ENCODE measurements around the gene PKNOX2.

The PKNOX2 gene

DNA sequence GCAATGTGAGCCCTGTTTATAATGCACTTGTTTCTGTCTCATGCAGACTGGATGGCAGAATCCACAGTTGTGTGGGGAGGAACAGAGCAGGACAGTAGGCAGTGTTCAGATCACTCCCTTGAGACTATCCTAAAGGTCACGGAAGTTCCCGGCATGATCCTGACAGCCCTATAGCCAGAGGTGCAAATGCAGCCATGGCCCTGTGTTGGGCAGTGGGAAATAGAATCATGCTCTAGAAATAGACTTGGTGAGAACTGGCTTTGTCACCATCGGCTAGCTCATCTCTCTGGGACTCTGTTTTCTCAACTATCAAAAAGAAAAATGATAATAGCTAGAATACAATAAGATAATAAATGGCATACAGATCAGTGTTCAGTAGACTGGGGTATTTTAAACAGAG lies 208.4 kb downstream of the PKNOX2 start:
- Mint-ChIP-seq H3K4me3 (no peak overlapping the region), H3K9me3 (no peaks in the 10 kb centered on the region), H3K4me1 (no peaks in the 10 kb centered on the region), H3K27ac (no peak overlapping the region), H3K27me3 (peaks cover 74% of the 10 kb centered on the region)
- ATAC-seq (no peak), DNase-seq (no peak)

DNA sequence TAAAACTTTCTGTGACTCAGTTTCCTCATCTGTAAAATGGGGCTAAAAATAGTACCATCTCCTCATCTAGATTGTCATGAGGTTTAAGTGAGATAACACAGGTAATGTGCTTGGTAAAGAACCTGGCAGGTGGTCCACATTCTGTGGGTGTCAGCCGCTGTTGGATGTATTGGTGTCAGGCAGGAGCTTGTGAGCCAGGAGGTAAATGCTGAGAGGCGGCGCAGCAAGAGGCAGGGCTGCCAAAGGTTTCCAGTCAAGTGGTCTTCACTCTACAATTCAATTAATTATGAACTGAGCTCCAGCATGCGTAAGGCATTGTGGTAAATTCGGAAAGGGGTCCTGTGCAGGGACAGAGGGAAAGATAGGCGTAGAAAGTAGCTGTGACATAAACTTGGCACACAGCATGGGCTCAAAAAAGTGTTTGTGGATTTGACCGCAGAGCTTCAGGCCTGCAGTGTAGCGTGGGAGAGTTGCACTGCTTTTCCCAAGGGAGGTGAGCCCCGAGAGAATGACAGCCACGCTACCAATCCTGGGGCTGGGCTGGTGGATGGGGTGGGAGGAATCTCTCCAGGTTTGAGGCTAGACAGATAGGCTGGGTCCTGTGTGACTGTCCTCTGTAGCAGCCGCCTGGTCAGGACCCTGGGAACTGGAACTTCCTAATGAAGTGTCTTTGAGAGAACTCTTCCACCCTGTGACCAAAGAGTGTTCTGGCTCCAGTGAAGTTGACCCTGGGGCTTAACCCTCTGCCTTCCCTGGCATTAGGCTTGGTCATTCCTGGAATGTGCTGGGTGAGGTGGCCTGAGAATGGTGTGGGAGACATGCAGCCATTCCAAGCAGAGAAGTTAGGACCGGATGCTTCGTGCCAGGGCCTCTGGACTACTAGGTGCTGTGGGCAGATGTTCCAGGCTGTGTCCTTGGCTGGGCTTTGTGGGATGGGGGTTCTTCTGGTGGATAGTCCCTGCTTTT lies 209.2 kb downstream of the PKNOX2 start:
- H3K4me1 Mint-ChIP-seq = no peaks in the 10 kb centered on the region
- H3K9me3 Mint-ChIP-seq = no peaks in the 10 kb centered on the region
- ATAC-seq (no peak), DNase-seq (no peak)
- H3K4me3 Mint-ChIP-seq = no peak overlapping the region
- peaks cover 80% of the 10 kb centered on the region for H3K27me3 Mint-ChIP-seq
- no peak overlapping the region for H3K27ac Mint-ChIP-seq

DNA sequence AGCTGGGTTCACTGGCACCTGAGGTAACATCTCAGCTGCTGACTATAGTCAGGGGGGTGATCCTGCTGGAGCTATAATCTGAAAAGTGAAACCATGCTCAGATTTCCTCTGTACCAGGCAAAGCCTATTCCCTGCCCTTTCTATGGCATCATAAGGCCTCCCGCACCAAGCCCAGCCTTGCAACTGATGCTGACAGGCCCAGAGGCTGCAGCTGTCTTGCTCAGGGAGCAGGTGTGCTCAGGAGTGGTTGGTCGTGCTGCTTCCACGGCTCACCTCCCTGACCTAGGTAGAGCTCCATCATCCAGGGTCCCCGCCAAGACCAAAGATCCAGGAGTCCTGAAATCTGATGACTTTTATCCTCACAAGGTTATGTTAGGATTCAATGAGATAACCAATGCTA lies 209.8 kb downstream of the PKNOX2 start:
- no peak for DNase-seq
- no peak for ATAC-seq
- Mint-ChIP-seq H3K4me1 (no peaks in the 10 kb centered on the region), H3K27ac (no peak overlapping the region), H3K27me3 (peaks cover 84% of the 10 kb centered on the region), H3K9me3 (no peaks in the 10 kb centered on the region), H3K4me3 (no peak overlapping the region)

DNA sequence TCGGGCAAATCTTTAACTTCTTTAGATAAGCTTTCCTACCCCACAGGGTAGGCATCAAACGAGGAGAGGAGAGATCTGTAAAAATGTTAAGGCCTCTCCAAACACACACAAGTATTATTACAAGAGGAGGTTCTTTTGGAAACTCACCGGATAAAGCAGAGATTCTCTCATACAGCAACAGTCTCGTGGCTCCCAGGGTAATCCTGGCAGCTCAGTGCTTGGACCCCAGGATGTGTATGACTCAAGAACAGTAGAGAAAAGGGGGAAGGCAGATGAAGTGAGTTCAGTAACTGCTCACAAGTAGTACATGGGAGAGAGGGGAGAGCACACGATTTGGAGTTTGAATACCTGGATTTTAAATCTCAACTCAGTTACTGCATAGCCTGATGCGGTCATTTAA lies 210.6 kb downstream of the PKNOX2 start:
- H3K27me3 Mint-ChIP-seq = peaks cover 84% of the 10 kb centered on the region
- DNase-seq = no peak
- H3K4me1 Mint-ChIP-seq = no peaks in the 10 kb centered on the region
- no peaks in the 10 kb centered on the region for H3K9me3 Mint-ChIP-seq
- H3K4me3 Mint-ChIP-seq = no peak overlapping the region
- ATAC-seq = no peak
- H3K27ac Mint-ChIP-seq = no peak overlapping the region

DNA sequence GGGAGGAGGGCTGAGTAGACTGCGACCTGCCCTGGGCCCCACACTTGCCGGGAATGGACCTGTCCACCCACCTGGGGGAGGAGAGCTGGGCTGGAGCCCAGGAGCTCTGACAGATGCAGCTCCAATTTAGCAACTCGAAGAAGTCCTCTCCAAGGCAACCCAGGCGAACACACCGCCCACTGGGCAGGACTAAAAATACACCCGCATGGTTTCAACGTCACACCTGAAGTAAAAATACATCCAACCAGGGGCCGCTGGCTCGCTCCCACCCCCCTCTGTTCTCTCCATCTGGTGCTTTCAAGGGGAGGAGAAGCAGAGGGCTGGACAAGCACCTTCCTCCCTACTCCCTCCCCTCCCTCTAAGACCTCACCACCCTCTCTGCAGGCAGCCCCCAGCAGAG lies 211.6 kb downstream of the PKNOX2 start:
- H3K27ac Mint-ChIP-seq = peak overlapping the region in 1 of 2 donors; percentile 9
- ATAC-seq (no peak), DNase-seq (no peak)
- H3K27me3 Mint-ChIP-seq = peaks cover 84% of the 10 kb centered on the region
- H3K9me3 Mint-ChIP-seq = no peaks in the 10 kb centered on the region
- no peak overlapping the region for H3K4me3 Mint-ChIP-seq
- no peaks in the 10 kb centered on the region for H3K4me1 Mint-ChIP-seq

DNA sequence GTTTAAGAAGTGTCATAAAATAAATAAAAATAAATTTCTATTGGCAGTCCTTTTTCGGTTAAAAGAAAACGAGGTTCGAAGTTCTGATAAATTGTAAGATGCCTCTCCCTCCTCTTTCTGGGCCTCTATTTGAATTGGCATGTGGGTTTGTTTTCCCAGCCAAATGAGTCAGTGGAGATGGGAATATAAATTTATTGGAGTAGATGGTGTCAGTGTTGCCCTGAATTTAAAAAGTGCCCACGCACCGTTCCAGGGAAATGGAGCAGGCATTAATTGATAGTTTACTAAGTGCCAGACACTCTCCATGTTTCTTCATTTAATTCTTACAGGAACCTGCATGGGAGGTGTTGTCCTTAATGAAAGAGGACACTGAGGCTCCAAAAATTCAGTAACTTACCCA lies 212.3 kb downstream of the PKNOX2 start:
- no peak overlapping the region for H3K27ac Mint-ChIP-seq
- no peak for DNase-seq
- no peak for ATAC-seq
- H3K27me3 Mint-ChIP-seq = peaks cover 84% of the 10 kb centered on the region
- no peaks in the 10 kb centered on the region for H3K9me3 Mint-ChIP-seq
- no peak overlapping the region for H3K4me3 Mint-ChIP-seq
- H3K4me1 Mint-ChIP-seq = no peaks in the 10 kb centered on the region

DNA sequence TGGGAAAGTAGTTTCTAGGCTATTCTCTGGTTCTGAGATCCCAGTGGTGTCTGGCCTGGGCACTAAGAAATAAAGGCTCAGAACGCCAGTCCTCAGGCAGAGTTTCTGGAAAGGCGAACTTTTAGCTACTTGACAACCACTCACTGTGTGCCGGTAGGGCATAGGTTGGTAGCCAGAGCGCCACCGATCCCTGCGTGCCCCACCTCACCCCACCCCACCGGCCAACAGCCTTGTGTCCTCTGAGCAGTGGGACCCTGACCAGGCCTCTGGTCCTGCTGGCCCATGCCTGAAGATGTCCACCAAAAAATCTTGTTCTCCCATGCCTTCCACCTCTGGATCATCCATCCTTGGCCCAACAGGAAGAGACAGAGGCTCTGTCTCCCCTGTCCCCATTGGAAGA lies 213.5 kb downstream of the PKNOX2 start:
- Mint-ChIP-seq H3K4me3 (no peak overlapping the region), H3K9me3 (no peaks in the 10 kb centered on the region), H3K4me1 (no peaks in the 10 kb centered on the region), H3K27me3 (peaks cover 80% of the 10 kb centered on the region), H3K27ac (no peak overlapping the region)
- DNase-seq (no peak), ATAC-seq (no peak)

DNA sequence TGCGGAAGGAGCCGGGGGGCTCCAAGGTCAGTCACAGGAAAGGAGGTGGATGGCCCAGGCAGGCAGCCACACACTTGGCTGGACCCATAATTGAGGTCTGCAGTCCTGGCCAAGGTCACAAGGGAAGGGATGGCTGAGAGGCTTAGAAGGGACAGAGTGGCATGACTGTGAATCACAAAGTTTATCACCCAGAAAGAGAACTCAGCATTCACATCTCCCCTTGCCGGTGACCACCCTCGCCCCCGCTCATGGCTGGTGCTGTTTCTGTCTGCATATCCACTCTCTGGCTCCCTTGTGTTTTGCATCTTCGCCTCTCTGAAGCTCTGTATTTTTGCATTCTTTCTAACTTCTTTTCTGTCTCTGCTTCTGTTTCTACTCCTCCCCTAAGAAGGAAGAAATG lies 214.0 kb downstream of the PKNOX2 start:
- H3K4me1 Mint-ChIP-seq = no peaks in the 10 kb centered on the region
- H3K4me3 Mint-ChIP-seq = no peak overlapping the region
- ATAC-seq (no peak), DNase-seq (no peak)
- H3K27me3 Mint-ChIP-seq = peaks cover 76% of the 10 kb centered on the region
- no peak overlapping the region for H3K27ac Mint-ChIP-seq
- no peaks in the 10 kb centered on the region for H3K9me3 Mint-ChIP-seq

DNA sequence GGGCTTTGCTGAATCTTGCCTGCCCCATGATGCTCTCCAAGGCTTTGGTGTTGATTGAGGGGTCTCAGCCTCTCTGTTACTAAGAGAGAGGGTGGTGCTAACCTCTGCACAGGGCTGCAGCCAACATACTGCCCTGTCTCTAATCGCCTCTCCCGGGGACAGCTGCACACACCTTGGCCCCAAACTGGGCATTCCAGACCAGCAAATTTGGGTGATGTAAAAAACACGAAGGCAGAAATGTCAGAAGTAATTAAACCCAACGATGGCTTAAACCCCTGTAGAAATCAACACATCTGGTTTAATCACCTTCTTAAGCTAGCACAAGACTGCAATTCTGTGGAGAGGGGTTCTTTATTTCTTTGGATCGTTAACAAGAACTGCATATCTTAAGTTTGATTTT lies 215.0 kb downstream of the PKNOX2 start:
- Mint-ChIP-seq H3K27ac (no peak overlapping the region), H3K9me3 (no peaks in the 10 kb centered on the region), H3K4me1 (no peaks in the 10 kb centered on the region), H3K27me3 (peaks cover 77% of the 10 kb centered on the region), H3K4me3 (no peak overlapping the region)
- DNase-seq (no peak), ATAC-seq (no peak)

DNA sequence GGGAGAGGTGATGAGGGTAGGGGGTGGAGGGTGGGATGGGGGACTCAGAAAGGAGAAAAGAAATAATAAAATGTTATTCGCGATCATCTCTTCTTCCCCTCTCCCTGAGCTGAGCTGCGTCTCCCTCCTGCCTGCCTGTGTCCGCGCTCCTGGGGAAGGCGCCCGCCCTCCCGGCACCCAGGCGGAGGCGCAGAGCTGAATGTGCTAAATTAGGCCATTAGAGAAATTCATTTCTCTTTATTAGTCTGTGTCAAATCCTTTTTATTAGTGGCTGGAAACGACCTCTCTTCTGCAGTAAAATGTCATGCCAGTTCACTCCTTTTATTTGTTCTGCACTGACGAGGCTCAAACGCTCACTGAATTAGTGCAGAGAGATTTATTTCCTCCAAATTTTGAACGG lies 215.4 kb downstream of the PKNOX2 start:
- no peaks in the 10 kb centered on the region for H3K4me1 Mint-ChIP-seq
- H3K4me3 Mint-ChIP-seq = no peak overlapping the region
- H3K27me3 Mint-ChIP-seq = peaks cover 77% of the 10 kb centered on the region
- ATAC-seq (no peak), DNase-seq (no peak)
- no peaks in the 10 kb centered on the region for H3K9me3 Mint-ChIP-seq
- H3K27ac Mint-ChIP-seq = no peak overlapping the region

DNA sequence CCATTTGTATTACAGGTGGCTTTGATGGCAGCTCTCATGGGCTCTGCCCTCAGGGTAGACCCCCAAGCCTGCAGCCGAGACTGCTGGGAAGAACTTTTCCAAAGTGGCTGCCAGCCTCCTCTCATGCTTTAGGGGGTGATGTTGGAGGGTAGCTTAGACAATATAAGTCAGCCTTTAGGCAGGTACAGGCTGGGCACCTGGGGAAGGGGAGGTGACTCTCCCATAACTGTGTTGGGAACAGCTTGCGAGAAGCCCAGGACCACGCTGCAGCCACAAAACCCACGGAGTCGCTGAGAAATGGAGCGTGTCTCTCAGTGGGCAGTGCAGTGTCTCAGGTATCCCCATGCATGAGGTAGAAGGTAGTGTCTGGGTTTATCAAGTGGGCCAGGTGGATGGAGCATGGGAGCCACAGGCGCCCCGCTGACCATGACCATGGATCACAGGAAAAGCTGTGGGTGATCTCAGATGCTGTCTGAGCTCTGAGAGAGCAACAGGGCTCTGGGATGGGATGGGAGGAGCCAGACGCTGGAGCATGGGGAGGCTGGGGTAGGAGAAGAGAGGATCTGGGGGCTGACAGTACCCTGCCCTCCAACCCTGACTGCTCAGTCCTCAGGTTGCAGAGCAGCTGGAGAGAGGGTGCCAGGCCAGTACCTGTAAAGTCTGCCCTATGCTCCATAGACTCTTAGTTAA lies 216.3 kb downstream of the PKNOX2 start:
- Mint-ChIP-seq H3K27ac (peak overlapping the region in 1 of 2 donors; percentile 57), H3K9me3 (no peaks in the 10 kb centered on the region), H3K4me3 (no peak overlapping the region), H3K4me1 (no peaks in the 10 kb centered on the region), H3K27me3 (peaks cover 71% of the 10 kb centered on the region)
- ATAC-seq (peak; percentile 18), DNase-seq (no peak)

DNA sequence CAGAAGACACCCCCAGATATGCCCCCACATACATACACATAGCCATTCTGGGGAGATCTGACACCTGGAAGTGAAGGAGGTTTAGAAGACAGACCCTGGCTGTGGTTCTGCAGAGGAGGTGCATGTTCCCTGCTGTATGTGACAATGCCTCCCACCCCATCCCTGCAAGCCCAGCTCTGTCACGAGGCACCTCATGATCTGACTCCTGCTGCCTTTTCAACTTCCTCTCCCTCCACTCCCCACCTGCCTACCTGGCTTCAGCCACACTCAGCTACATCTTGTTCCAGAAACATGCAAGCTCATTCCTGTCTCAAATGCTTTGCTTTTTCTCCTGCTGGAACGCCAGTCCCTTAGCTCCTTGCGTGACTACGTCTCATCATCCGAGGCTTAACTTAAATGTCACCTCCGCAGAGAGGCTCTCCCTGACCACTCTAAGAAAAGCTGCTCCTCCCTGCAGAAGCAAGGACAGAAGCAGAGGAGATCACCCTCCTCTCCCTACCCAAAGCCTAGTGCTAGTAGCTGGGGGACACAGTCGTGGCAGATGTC lies 217.0 kb downstream of the PKNOX2 start:
- Mint-ChIP-seq H3K9me3 (no peaks in the 10 kb centered on the region), H3K4me1 (no peaks in the 10 kb centered on the region), H3K4me3 (no peak overlapping the region), H3K27ac (peak overlapping the region in 1 of 2 donors; percentile 49), H3K27me3 (peaks cover 64% of the 10 kb centered on the region)
- no peak for DNase-seq
- peak; percentile 11 for ATAC-seq

DNA sequence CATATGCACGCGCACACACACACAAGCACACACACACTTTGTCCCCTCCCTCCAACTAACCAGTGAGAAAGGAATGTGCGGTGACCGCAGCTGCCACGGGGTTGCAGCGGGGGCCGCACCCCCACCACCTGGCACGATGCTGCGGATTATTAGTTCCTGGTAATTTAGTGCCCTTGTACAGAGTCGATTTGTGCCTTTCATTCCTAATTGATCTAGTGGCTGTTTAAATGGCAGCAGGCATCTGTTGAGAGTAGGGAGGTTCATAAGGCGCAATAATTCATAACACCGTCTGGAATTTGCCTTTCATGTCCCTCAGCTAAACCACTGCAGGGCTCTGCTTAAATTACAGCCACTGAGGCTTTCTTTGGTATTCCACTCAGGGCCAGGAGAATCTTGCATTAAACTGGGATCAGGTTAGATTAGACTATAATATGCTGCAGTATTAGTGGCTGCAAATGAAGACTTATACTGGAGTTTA lies 217.8 kb downstream of the PKNOX2 start:
- H3K4me3 Mint-ChIP-seq = no peak overlapping the region
- no peaks in the 10 kb centered on the region for H3K9me3 Mint-ChIP-seq
- ATAC-seq (no peak), DNase-seq (no peak)
- H3K4me1 Mint-ChIP-seq = no peaks in the 10 kb centered on the region
- peaks cover 56% of the 10 kb centered on the region for H3K27me3 Mint-ChIP-seq
- H3K27ac Mint-ChIP-seq = no peak overlapping the region

DNA sequence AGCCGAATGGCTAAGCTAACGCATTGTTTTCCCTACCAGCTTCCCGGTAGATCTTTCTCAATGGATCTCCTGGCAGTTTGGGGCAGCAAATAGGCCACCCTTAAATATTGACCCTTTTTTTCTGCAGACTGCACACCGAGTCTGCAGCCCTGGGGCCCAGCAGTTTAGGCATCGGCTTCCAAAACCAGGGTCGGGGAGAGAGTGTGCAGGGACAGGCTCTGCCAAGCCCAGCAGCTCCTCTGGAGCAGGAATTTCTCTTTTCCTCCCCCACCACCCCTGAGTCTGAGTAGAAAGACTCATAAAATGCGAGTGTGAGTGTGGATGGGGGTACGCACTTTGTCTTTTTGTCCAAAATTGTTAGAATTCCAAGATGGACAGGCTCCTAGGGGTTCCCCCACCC lies 218.3 kb downstream of the PKNOX2 start:
- H3K27ac Mint-ChIP-seq = no peak overlapping the region
- DNase-seq (no peak), ATAC-seq (no peak)
- H3K27me3 Mint-ChIP-seq = peaks cover 52% of the 10 kb centered on the region
- H3K9me3 Mint-ChIP-seq = no peaks in the 10 kb centered on the region
- no peak overlapping the region for H3K4me3 Mint-ChIP-seq
- H3K4me1 Mint-ChIP-seq = no peaks in the 10 kb centered on the region

DNA sequence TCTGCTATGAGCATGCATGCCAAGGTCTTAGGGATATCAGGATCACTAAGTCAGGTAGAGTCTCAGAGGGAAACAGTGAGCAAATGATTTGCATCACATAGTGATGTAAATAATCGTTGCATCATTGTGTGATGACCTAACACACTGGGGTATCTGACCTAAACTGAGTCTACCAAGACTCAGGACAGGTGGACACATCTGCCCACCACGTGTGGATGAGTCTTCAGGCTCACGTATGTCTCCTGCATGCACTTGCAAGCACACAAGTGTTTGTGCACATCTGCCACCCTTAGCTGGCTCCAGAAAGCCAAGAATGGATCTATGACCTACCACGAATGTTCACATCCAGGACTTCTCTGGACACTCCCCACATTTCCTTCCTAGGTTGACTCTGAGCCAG lies 220.3 kb downstream of the PKNOX2 start:
- no peaks in the 10 kb centered on the region for H3K9me3 Mint-ChIP-seq
- no peaks in the 10 kb centered on the region for H3K4me1 Mint-ChIP-seq
- H3K27ac Mint-ChIP-seq = no peak overlapping the region
- no peak for ATAC-seq
- no peak overlapping the region for H3K4me3 Mint-ChIP-seq
- peaks cover 41% of the 10 kb centered on the region for H3K27me3 Mint-ChIP-seq
- DNase-seq = no peak

DNA sequence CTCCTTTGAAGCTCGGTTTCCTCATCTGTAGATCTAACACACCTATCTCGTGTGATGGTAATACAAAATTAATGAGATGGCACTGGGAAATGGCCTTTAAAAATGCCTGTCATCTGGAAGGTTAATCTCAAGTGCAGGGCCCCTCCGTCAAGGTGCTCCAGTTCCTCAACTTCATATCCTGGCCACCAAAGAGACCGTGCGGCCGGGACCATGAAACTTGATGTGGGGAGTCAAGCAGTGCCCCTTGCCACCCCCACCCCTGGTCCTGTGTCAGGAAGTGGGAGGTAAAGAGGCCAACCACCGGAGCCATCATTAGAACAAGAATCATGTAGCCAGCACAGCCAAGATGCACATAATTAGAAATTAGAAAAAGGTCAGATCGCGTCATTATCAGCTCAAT lies 223.3 kb downstream of the PKNOX2 start:
- no peak for DNase-seq
- Mint-ChIP-seq H3K4me1 (no peaks in the 10 kb centered on the region), H3K27ac (no peak overlapping the region), H3K27me3 (peaks cover 36% of the 10 kb centered on the region), H3K9me3 (no peaks in the 10 kb centered on the region), H3K4me3 (no peak overlapping the region)
- ATAC-seq = no peak
